SK-N-DZ (cell line): ENCODE data around the gene WDR70.
"Not testable (repeated sequence)": the region's sequence is repeated elsewhere in the genome, so short reads cannot be mapped to it uniquely, and the experiment has no call there.

Experiments
- DNase-seq: peaks from one replicate; pipeline ENCODE4 v3.0.0-alpha.2; 2015; ENCODE audit warnings: low spot score

The WDR70 gene

DNA sequence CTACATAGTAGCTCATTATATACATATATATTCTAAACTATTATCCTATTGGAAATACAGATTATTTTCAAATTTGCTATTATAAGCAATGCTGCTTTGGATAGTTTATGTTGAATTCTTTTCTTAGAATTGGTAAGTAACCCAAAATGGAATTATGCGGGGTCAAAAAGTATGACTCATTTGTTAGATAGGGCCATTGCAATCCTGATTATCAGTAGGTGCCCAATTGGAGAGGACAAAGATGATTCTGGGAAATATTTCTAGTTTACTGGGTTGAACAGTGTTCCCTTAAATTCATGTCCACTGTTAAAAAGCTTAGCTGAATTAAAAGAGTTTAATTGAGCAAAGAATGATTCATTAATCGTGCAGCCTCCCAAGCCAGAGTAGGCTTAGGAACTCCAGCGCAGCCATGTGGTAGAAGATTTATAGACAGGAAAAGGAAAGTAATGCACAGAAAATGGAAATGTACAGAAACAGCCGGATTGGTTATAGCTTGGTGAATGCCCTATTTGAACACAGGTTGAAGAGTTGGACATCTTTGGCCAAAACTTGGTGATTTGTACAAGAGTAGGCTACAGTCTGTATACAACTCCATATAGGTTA is 379.0 kb downstream of the WDR70 start:
- DNase-seq = no peak

DNA sequence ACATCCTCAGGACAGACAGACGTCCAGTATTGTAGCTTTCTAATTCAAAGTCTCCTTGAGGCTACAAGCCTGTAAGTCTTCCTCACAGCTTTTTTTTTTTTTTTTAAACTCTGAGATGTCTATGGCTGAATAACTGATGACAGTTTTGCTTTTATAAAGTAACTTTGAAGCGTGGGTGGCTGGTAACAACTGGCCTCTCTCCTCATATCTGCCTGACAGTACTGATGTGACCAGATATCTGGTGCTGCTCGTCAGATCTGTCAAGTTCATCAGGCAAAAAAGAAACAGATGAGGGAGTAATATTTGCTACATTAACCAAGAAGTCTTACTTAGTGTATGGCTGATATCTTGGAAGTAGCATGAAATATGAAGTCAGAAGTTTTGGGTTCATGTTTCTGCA is 388.1 kb downstream of the WDR70 start:
- DNase-seq = no peak

DNA sequence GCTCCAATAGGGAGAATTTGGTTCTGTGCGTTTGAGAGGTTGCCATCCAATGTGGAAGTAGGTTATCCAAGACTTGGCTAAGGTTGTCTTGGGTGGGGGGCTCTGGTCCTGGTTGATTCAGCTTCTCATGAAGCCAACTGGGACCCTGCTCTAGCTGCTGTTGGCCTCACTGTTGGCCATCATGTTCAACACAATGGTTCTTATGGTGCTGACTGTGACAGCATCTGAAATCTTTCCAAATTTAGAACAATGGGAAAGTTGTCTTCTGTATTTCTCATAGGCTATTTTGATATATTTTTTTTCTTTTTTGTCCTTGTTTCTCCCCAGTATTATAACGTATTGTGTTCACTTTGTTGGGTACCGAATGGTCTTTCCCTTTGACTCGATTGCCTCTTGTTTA is 388.8 kb downstream of the WDR70 start:
- no peak for DNase-seq

DNA sequence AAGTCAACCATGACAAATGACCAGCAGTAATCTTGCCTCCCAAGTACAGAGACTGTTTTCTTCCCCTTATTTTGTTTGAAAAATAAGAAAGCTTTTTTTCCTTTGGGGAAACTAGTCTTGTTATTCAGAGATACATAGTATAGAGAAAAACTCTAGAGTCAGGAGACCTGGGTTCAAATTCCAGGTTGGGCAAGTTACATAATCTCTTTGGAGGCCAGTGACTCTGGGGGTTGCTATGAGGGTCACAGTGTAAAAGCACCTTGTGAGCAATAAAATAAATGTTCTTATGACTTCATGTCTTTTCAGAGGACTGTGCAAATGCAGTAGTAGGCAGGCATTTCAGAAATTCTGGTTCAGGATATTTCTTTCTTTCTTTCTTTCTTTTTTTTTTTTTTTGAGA is 389.3 kb downstream of the WDR70 start:
- no peak for DNase-seq

DNA sequence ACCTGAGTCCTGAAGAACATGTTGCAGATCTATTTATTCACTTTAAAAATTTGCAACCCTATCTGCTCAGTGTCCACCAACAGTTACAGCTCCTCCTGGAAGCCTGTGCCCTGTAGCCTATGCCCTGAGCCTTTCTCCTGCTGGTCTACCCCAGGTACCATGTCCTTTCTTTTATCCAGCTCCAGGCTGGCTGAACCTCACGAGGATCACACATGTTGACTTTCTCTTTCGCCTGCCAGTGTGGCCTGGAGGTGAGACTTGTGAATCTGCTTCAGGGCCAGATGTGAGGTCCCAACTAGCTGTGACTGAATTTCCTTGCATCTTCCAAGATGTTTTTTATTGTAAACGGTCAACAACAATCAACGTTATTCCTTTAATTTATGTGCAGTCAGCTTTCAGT is 390.0 kb downstream of the WDR70 start:
- no peak for DNase-seq

DNA sequence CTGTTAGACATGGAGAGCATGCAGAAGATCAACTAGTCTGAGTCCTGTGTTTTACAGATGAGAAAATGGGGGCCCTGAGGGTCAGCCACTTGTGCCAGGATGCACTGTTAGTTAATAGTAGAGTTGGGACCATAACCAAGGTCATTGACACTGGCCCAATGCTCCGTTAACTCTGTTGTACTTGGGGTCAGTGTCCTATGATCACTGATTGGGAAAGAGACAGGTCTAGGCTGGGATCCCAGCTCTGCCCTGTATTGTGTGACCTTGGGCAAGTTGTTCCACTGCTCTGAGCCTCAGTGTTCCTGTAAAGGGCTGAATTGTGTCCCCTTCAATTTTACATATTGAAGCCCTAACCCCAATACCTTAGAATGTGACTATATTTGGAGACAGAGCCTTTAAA is 390.7 kb downstream of the WDR70 start:
- no peak for DNase-seq

DNA sequence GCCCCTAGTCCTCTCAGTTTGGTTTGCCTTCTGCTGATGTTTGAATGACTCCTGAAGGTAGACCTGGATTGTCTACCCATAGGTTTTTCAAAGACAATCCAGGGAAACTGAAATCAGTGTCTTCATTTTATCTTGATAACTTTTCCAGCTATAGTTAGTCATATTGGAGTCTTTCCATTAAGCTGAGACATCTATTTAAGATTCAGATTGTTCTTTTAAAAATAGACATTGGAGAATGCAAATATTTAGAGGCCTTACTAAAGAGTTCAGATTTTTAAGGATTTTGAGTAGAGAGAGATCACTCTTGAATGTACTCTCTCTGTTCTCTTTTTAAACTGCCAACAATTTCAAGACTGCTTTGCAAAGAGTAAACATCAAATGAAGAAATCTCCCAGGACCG is 391.7 kb downstream of the WDR70 start:
- no peak for DNase-seq

DNA sequence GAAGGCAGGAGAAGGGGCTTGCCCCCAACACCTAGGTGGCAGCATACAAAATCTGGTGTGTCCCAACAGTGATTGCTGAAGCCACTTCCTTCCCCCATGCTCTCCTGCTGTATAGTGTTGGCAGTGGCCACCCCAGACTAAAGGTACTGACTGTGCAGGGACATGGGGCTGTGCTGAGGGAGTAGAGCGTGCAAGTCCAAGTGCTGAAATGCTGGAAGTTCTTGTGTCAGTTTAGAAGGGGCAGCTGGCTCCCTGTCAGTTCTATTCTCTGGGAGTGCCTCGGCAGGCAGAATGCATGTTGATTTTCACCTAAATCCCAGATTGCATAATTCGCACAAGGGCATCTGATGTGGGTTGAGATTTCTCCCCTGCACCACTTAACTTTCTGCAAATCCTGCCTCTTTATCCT is 392.1 kb downstream of the WDR70 start:
- no peak for DNase-seq

DNA sequence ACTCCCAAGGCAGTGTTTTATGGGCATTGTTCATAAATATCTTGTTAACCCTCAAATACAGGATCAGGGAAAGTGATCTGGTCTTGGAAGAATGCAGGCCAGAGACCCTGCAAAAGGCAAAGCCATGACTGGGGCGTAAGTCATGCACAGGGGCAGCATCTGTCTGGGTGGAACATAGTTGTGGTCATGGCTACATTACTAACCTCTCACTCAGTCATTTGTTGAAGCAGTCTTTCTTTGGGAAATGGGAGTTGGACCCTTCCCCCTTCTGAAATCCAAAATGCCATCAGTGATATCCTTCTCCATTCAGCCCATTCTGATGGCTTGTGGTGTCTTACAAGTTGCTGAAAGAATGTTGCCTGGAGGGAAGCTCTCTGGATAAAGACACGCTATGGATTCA is 392.6 kb downstream of the WDR70 start:
- DNase-seq = no peak

DNA sequence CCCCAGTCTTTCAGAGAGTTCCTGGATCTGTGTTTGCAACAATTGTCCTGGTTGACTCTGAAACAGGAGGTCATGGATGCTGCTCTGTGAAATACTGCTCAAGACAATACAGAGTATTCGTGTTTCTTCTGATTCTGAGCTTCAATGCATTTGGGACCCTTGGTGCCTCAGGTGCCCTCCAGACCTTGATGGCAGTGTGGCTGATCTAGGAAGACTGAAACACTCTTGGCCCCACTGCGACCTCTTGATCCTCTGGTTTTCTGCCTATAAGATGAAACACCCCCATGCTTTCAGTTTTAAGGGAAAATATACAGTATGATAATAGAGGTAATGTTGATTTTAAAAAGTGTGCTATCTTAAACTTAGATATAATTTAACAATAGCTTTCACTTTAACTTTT is 393.1 kb downstream of the WDR70 start:
- DNase-seq = no peak

DNA sequence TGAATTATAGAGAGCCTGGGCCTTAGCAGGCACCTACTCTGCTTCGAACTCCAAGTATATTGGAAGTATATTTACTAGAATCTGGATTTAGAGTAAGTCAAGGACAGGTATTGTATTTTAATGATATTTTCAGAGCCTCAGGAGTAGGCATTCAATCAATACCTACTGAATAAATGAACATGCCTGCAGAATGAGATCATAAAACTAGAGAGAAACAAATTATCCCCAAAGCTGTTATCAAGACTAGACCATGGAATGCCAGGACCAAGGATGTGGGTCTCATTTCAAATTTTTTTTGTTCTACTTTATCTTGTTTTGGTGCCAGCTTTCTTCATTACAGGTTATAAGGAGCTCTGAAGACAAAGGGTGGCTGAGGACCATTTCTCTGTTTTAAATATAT is 394.7 kb downstream of the WDR70 start:
- no peak for DNase-seq

DNA sequence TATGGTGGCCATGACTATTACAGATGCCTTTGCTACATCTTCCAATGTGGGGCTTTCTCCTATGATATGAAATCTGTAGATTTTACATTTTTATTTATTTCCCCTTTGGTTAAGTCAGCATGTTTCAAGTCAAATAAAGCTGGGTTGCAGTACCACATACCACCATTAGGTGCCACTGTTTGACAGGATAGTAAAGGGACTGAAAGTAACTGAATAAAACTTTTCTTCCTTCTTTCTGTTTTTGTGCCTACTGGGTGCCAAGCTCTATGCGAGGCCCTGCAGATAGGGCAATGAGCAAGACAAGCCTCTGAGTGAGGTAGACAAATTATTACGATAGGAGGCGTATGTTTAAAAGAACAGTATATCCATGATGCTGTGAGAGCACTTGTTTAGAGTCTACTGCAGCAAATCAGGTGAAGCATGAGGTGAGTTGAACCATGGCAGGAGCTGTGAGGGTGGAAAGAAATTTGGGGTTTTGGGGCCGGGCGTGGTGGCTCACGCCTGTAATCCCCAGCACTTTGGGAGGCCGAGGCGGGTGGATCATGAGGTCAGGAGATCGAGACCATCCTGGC is 395.9 kb downstream of the WDR70 start:
- DNase-seq = peak; percentile 20

DNA sequence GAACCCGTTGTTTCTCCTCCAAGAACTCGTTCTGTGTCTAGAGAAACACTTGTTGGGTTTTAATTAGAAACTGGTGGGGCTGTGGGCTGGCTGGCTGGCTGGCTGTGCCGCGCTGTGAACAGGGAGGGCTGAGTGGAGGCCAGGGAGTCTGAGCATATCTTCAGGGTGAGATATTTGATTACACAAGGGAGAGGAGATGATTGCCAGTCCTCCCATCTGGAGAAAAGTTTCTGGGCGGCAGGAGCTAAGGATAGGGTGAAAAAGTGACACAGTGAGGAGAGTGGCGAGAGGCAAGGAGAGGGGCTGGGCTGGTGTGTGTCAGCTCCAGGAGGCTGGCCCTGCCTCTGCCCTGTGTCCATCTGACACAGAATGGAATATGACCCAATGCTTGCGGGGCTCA is 397.7 kb downstream of the WDR70 start:
- peak; percentile 49 for DNase-seq

DNA sequence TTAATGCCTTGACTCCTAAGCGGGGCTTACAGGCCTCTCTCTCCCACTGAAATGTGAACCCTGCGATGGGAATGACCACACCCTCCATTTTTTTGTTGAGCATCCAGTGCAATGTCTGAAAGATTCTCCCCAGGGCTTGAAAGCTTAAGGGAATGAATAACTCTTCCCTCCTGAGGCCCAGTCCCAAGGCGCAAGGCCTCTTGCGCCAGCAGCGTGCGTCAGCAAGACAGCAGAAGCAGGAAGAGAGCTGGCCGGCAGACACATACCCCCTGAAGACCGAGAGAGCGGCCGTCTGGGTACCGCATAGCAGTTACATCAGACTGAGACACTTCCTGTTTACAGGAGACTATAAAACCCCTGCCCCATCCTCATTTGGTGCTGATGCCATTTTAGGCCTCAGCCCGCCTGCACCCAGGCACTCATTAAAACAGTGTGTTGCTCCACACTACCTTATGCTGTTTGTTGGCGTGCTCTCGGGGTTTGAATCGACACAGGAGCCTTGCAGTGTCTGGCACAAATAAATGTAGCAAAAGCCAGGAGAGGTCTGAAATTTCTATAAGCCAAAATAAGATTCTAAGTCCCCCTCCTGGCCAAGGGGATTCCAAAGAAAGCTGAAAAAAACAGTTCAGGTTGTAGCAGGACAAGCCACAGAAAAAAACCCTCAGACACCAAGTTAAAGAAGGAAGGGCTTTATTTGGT is 398.5 kb downstream of the WDR70 start:
- peak; percentile 64 for DNase-seq

DNA sequence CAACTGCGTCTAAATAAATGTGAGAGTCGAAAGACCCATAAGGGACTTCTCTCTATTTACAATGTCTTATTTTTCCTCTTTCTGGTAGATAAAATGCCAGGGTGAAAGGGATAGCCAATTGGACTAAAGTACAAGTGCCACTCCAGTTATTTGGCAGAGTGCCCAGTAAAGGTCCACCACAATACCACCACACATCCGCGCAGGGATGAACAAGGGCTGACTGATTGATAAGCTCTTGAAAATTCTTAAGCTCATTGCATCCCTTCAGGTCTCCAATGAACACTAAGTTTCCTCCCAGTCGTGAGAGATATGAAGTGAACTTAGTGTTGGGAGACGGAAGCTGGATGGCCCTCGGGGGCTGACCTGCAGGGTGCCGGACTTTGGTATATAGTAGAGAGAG is 402.3 kb downstream of the WDR70 start:
- not testable (repeated sequence) for DNase-seq

DNA sequence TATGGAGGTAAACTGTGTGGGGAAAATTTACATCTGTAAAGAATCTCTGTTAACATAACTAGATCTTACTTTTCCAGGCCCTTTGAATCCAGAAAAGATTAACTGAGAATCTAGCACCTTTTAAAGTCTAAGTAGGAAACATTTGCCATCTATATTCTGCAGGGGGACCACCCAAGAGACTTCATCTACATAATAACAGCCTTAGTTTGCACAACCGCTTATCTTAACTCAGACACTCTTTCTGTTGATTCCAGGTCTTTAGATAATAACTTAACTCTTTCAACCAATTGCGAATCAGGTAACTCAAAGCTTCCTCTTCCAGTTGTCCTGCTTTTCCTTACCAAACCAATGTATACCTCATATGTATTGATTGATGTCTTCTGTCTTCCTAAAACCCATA is 407.3 kb downstream of the WDR70 start:
- no peak for DNase-seq

DNA sequence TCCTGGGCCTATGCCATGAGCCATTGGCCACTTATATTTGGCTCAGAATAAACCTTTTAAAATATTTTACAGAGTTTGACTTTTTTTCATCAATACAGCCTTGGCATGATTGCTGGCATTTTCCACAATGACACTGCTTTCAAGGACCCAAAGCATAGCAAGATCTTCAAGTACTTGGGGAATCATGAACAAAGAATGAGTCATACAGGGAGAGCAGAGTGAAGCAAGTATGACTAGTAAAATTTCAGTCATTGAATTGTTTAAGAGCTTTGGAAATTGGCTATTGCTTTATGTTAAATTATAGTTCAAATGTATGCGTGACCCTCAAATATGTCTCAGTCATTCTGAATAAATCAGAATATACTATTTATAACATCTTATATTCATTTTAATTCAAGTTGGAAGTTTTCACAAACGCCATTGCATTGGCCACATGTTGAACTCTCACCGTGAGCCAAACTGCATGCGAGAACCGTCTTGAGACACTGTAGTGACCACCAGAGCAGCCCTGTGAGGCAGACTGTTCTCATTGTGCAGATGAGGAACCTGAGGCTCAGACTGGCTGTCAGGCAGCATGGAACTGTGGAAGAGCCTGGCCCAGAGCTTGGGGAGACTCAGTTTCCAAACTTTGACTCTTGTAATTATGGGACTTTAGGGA is 407.9 kb downstream of the WDR70 start:
- DNase-seq = no peak

DNA sequence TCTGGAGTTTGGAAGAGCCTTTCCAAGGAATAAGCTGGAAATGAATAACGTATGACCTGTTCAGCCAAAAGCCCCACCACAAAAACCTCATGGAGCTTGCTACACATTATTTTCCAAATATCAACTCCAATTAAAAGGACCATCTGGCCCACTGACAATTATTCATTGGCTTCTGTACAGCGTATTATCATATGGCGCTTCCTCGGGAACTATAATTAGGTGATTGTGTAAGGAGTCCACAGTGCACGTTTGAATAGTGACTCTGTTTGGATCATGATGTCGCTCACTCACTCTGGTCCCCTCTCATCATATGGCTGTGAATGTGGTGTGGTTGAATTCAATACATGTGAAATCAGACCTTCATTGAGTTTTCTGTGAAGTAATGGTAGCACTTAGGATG is 408.6 kb downstream of the WDR70 start:
- DNase-seq = no peak

DNA sequence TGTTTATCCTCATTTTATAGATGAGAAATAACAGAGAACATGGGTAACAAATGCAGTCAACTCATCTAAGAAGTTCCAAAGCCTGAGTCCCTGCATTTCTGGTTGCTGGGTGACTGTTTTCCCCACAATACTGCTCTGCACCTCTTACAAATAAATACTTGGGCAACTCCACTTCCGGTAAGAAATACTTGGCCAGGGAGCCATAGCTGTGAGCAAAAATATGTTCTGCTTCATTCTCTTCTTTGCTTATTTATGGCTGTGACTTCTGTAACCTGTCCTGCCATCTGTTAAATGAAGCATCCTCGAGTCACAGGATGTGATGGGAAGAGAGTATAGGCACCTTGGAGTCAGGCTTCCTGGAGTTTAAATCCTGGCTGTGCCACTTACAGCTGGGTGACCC is 410.9 kb downstream of the WDR70 start:
- DNase-seq = no peak

DNA sequence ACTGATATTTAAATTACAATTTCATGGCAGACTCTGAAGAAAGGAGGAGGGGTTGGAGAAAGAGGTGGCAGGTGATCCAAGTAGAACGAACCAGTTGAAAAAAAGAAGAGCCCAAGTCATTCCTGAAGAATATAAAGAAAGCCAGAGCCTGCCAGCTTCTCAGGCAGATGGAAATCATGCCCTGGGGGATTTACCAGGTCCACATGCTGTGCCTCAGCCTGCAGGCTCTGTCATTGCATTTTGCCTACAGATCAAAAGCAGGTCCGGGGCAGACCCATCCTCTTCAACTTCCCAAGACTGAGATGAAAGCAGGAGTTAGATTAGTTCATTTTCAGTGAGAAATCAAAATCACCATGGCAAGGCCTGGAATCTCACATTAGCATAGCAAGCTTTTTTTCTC is 412.2 kb downstream of the WDR70 start:
- DNase-seq = no peak

DNA sequence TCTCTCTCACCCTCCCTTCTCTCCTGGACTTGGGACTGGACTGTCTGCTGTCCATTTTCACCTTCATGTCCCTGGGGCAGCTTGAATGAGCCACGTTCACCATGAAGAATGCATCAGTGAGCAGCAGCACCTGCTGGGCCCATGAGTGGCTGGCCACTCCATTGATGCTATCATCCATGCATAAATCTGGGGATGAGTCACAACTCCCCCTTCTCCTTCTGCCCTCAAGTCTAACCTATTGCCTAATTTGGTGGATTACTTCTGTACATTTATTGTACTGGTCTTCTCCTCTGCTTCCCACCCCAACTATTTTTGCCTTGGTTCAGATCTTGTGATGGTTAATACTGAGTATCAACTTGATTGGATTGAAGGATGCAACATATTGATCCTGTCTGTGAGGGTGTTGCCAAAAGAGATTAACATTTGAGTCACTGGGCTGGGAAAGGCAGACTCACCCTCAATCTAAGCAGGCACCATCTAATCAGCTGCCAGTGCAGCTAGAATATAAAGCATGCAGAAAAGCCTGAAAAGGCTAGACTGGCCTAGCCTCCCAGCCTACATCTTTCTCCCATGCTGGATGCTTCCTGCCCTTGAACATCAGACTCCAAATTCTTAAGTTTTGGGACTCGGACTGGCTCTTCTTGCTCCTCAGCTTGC is 414.0 kb downstream of the WDR70 start:
- DNase-seq = no peak

DNA sequence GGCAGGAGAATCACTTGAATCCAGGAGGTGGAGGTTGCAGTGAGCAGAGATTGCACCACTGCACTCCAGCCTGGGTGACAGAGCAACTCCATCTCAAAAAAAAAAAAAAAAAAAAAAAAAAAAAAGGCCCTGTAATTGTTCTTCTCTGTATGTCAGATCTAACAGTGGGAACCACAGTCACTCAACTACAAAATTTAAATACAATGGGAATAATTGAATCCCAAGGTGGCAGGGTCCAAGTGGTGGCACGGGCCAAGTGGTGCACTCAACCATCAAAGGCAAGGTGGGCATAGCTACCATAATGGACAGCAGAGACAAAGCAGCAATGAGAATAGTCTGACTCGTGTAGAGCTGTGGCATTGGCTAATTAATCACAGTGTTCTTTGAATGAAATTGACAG is 416.2 kb downstream of the WDR70 start:
- DNase-seq = not testable (repeated sequence)
